Kidney epithelial cell (primary cell): ENCODE measurements around the gene SAMD11. TPM values are rescaled to one million over a fixed set of nuclear protein-coding genes. Genes with fewer than 3 reads are reported as not detected.
A peak's percentile ranks its signal among the peaks of the same experiment; 100 is the strongest.

Source experiments
- DNase-seq: peaks from one replicate; pipeline ENCODE4 v3.0.0-alpha.2; 2010; ENCODE audit warnings: low read depth
- H3K27me3 ChIP-seq: 2 replicates; pipeline ENCODE4 v1.6.0; 2011; ENCODE audit warnings: low read length; ENCODE audit not compliant: control insufficient read depth, insufficient read depth
- H3K36me3 ChIP-seq: 2 replicates; pipeline ENCODE4 v1.5.1; 2011; ENCODE audit warnings: low read length; ENCODE audit not compliant: control insufficient read depth, insufficient read depth
- H3K4me3 ChIP-seq: 2 replicates; pipeline ENCODE4 v1.5.1; 2011; ENCODE audit warnings: low read depth, mild to moderate bottlenecking, control low read depth, low read length
- total RNA-seq: library from RNA; depleted of rRNA; stranded (reverse); fragments of >200 nt; gene quantifications from 2 replicates; pipeline ENCODE4 v1.2.3, GENCODE V29; 2015
- TF ChIP-seq, protein P1 (sequence below): IDR thresholded peaks from 2 replicates; pipeline ENCODE4 v1.5.1; 2011; ENCODE audit warnings: mild to moderate bottlenecking, moderate library complexity, low read length, control low read depth, inconsistent platforms; ENCODE audit not compliant: insufficient read depth, poor library complexity, severe bottlenecking

Gene SAMD11
- total RNA-seq, 1 donor from 2014 or later, result 2.3 TPM

DNA sequence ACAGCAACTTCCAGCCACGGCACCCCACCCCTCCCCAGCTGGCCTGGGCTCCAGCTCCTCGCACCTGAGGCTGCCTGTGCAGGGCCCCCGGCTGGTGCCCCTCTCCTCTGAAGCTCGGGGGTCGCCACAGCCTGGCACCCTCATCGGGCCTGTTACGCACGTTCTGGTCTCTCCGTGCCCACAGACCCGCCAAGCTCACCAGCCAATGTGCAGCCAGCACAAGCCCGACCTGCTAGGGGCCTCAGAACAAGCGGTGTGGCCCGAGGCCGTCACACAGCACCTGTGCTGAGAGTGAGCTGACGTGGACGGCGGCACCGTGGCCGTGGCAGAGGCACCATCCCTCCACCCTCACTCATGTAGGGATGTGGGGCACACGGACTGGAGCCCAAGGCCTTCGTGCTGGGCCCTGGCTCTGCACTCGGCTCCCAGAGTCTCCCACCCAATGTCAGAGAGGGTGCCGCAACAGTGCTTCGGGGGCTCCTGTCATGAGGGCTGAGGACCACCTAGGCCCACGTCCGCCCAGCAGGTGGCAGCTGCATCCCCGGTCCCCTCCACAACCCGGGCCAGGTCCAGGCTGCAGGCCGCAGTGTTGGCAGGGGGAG is 4.4 kb upstream of the SAMD11 start:
- H3K4me3 ChIP-seq, result no peak overlapping the region
- no peaks in the 10 kb centered on the region for H3K36me3 ChIP-seq
- DNase-seq, result no peak
- TF ChIP-seq, protein P1, sequence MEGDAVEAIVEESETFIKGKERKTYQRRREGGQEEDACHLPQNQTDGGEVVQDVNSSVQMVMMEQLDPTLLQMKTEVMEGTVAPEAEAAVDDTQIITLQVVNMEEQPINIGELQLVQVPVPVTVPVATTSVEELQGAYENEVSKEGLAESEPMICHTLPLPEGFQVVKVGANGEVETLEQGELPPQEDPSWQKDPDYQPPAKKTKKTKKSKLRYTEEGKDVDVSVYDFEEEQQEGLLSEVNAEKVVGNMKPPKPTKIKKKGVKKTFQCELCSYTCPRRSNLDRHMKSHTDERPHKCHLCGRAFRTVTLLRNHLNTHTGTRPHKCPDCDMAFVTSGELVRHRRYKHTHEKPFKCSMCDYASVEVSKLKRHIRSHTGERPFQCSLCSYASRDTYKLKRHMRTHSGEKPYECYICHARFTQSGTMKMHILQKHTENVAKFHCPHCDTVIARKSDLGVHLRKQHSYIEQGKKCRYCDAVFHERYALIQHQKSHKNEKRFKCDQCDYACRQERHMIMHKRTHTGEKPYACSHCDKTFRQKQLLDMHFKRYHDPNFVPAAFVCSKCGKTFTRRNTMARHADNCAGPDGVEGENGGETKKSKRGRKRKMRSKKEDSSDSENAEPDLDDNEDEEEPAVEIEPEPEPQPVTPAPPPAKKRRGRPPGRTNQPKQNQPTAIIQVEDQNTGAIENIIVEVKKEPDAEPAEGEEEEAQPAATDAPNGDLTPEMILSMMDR, result peak; percentile 3
- peaks cover 83% of the 10 kb centered on the region for H3K27me3 ChIP-seq

DNA sequence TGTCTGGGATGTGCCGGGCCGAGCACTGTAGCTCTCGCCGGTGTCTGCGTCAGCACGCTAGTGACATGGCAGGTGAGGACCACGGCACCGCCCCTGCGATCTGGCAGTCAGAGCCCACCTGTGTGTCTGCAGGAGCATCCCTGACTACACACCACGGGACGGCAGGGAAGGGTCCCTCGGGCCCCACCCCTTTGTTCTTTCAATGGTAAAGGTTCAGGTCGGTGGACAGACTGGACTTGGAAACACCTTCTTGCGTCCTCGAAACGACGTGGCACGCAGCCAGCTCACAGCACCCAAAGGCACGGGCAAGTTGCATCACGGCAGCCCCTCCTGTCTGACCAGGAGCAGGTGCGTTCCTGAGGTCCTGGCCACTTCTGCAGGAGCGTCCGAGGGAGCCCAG is 3.7 kb upstream of the SAMD11 start:
- H3K4me3 ChIP-seq, result no peak overlapping the region
- H3K27me3 ChIP-seq, result peaks cover 84% of the 10 kb centered on the region
- TF ChIP-seq, protein P1, result no peak
- DNase-seq, result no peak
- no peaks in the 10 kb centered on the region for H3K36me3 ChIP-seq

DNA sequence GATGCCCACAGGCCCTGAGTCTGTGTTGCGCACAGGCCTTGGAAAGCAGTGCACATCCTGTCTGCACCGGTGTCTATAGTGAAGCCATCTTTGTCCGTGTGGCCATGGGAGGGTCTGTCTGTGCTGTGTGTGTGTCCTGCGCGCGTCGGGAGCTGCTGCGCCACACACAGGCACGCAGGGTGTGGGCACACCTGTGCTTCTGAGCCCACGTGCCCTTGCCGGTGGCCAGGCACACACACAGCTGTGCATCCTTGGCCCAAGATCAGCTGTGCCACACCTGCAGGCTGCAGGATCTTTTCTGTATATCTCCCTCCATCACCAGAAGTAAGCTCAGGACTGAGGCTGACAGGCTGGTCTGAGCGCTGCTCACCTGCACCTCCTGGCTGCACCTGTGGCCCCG is 3.2 kb upstream of the SAMD11 start:
- DNase-seq, result no peak
- no peak overlapping the region for H3K4me3 ChIP-seq
- TF ChIP-seq, protein P1, result no peak
- no peaks in the 10 kb centered on the region for H3K36me3 ChIP-seq
- peaks cover 84% of the 10 kb centered on the region for H3K27me3 ChIP-seq

DNA sequence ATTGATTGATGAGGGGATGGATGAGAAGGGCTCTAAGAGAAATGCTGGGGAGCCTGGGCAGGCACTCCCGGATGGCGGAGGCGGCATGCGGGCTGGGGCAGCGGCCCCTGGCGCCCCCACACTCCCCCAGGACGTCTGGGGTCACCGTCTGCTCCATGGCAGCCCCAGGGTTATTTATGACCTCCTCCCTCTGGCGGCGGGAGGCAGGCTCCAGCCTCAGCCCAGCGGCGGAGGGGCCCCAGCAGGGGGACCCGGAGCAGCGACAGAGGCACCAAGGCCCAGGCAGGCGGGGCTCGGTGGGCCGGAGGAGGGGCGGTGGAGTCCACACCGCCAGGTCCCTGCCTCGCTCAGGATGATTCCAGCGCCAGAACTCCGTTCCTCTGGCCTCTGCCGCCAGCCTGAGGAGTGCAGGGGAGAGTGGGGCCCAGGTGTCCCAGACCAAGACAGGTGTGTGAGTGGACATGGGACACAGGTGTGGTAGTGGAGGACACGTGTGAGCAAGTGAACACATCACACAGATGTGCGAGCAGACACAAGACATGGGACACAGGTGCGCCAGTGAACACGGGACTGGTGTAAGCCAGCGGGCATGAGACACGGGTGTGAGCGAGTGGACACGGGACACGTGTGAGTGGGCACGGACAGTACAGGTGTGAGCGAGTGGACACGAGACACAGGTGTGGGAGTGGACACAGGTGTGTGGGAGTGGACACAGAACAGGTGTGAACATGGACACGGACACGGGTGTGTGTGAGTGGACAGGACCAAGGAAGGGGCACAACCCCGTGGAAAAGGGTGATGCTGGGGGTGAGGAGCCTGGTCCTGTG is 2.5 kb upstream of the SAMD11 start:
- no peak overlapping the region for H3K4me3 ChIP-seq
- DNase-seq, result no peak
- H3K36me3 ChIP-seq, result no peaks in the 10 kb centered on the region
- TF ChIP-seq, protein P1, result peak; percentile 56
- peaks cover 85% of the 10 kb centered on the region for H3K27me3 ChIP-seq

DNA sequence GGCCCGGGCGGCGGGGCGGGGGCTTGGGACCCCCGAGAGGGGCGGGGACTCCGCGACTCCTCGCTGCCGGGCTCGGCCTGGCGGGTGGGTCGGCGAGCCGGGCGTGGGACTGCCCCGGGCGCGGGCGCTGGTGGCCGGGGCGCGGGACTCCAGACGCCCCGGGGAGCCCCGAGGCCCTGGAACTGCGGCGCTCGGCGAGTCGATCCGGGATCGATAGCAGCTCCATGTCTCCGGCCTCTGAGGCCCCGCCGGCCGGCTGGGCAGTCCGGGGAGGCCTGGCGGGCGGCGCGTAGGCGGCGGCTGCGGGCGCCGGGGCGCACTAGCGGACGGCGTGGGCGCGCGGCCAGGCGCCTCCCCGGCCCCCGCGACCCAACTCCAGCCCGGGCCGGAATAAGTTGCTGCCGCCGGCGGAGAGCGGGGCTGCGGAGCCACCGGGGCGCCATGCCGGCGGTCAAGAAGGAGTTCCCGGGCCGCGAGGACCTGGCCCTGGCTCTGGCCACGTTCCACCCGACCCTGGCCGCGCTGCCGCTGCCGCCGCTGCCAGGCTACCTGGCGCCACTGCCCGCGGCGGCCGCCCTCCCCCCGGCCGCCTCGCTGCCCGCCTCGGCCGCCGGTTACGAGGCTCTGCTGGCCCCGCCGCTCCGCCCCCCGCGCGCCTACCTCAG is 400 bp downstream of the SAMD11 start:
- Histone ChIP-seq H3K36me3 (no peaks in the 10 kb centered on the region), H3K27me3 (peaks cover 80% of the 10 kb centered on the region), H3K4me3 (peak overlapping the region; percentile 41)
- TF ChIP-seq, protein P1, result no peak
- DNase-seq, result no peak
